GM21717 (cell line): ENCODE results near the gene PRRT1.
"Not testable (repeated sequence)": the region's sequence is repeated elsewhere in the genome, so short reads cannot be mapped to it uniquely, and the experiment has no call there.

ENCODE experiments used
- ATAC-seq: cut with Tn5 transposase; IDR thresholded peaks from one replicate; pipeline ENCODE4 v1.9.1; 2021; ENCODE audit warnings: mild to moderate bottlenecking, moderate library complexity; ENCODE audit not compliant: unreplicated experiment

The PRRT1 gene

GRCh38 chr6:32188381-32189068, 36.8 kb upstream of the PRRT1 start:
- no peak for ATAC-seq

- ATAC-seq = not testable (repeated sequence)
These were observed 36.1 kb upstream of the PRRT1 start for GRCh38 chr6:32187725-32188380.

GRCh38 chr6:32187009-32187709, 35.4 kb upstream of the PRRT1 start:
- no peak for ATAC-seq

GRCh38 chr6:32186151-32186840, 34.6 kb upstream of the PRRT1 start:
- ATAC-seq = not testable (repeated sequence)

- not testable (repeated sequence) for ATAC-seq
These were observed 34.0 kb upstream of the PRRT1 start for GRCh38 chr6:32185681-32186131.

- ATAC-seq = no peak
These were observed 32.4 kb upstream of the PRRT1 start, which contains the start of gene AGER for GRCh38 chr6:32184084-32184640. Gene AGER (minus strand): TSS chr6:32184253. CDS start chr6:32184222, 31 bp downstream.

GRCh38 chr6:32183483-32184083, 31.8 kb upstream of the PRRT1 start:
- ATAC-seq = no peak

GRCh38 chr6:32183030-32183429, 31.3 kb upstream of the PRRT1 start:
- no peak for ATAC-seq

GRCh38 chr6:32182555-32182981, 30.8 kb upstream of the PRRT1 start:
- ATAC-seq = no peak

- no peak for ATAC-seq
These were observed 30.3 kb upstream of the PRRT1 start for GRCh38 chr6:32181915-32182529.

GRCh38 chr6:32181148-32181702, 29.5 kb upstream of the PRRT1 start:
- ATAC-seq = no peak

GRCh38 chr6:32179766-32180405, 28.1 kb upstream of the PRRT1 start:
- no peak for ATAC-seq

GRCh38 chr6:32178547-32179440, 27.1 kb upstream of the PRRT1 start:
- ATAC-seq = no peak

- peak; percentile 67 for ATAC-seq
These were observed 26.2 kb upstream of the PRRT1 start, which contains the start of gene RNF5 for GRCh38 chr6:32177788-32178546. Gene RNF5 (plus strand): TSS chr6:32178405. CDS start chr6:32178512, 107 bp downstream.

GRCh38 chr6:32177183-32177787, 25.5 kb upstream of the PRRT1 start:
- peak; percentile 4 for ATAC-seq

- no peak for ATAC-seq
These were observed 24.9 kb upstream of the PRRT1 start for GRCh38 chr6:32176476-32177182.
